HepG2 (cell line): Measurements from ENCODE around the gene CCNQ. TPM values are rescaled to one million over a fixed set of nuclear protein-coding genes. Genes with fewer than 3 reads are reported as not detected.

ENCODE experiments used
- HOXA3 ChIP-seq: sonication (generic); formaldehyde crosslinking; IDR thresholded peaks from 2 replicates; pipeline ENCODE4 v1.5.0; 2020; ENCODE audit warnings: missing genetic modification reagents
- NCOA2 ChIP-seq: sonication (generic); formaldehyde crosslinking; IDR thresholded peaks from 2 replicates; pipeline ENCODE4 v1.8.0; 2022; ENCODE audit warnings: inconsistent platforms
- SNAPC4 ChIP-seq: sonication (generic); formaldehyde crosslinking; IDR thresholded peaks from 2 replicates; pipeline ENCODE4 v1.4.0; 2020; ENCODE audit warnings: mild to moderate bottlenecking, missing genetic modification reagents
- SPEN ChIP-seq: sonication (generic); formaldehyde crosslinking; IDR thresholded peaks from 2 replicates; pipeline ENCODE4 v1.5.1; 2020; ENCODE audit warnings: low read depth, mild to moderate bottlenecking, missing genetic modification reagents
- STAT6 ChIP-seq: sonication (generic); formaldehyde crosslinking; IDR thresholded peaks from 2 replicates; pipeline ENCODE4 v1.4.0; 2020; ENCODE audit warnings: missing genetic modification reagents, mild to moderate bottlenecking, borderline replicate concordance
- TBX3 ChIP-seq: fragments of 450-650 bp; IDR thresholded peaks from 2 replicates; pipeline ENCODE4 v1.6.1; 2017; ENCODE audit warnings: antibody characterized with exemption, mild to moderate bottlenecking, inconsistent platforms, borderline replicate concordance
- ZFP36L2 ChIP-seq: sonication (generic); formaldehyde crosslinking; IDR thresholded peaks from 2 replicates; pipeline ENCODE4 v1.4.0; 2020; ENCODE audit warnings: missing genetic modification reagents
- ZKSCAN1 ChIP-seq: fragments of 150-350 bp; IDR thresholded peaks from 2 replicates; pipeline ENCODE4 v1.6.1; 2014; ENCODE audit warnings: low read length
- ZNF138 ChIP-seq: sonication (generic); formaldehyde crosslinking; IDR thresholded peaks from 2 replicates; pipeline ENCODE4 v1.5.0; 2020; ENCODE audit warnings: mild to moderate bottlenecking, low read depth, missing genetic modification reagents
- ZNF276 ChIP-seq: sonication (generic); formaldehyde crosslinking; IDR thresholded peaks from 2 replicates; pipeline ENCODE4 v1.4.0; 2020; ENCODE audit warnings: mild to moderate bottlenecking, low read depth, missing genetic modification reagents
- ZNF282 ChIP-seq: fragments of 450-650 bp; IDR thresholded peaks from 2 replicates; pipeline ENCODE4 v1.6.1; 2018; ENCODE audit not compliant: partially characterized antibody
- ZNF333 ChIP-seq: sonication (generic); formaldehyde crosslinking; IDR thresholded peaks from 2 replicates; pipeline ENCODE4 v1.4.0; 2020; ENCODE audit warnings: mild to moderate bottlenecking, missing genetic modification reagents, borderline replicate concordance
- ZNF335 ChIP-seq: sonication (generic); formaldehyde crosslinking; IDR thresholded peaks from 2 replicates; pipeline ENCODE4 v1.4.0; 2020; ENCODE audit warnings: missing genetic modification reagents
- ZNF530 ChIP-seq: sonication (generic); formaldehyde crosslinking; IDR thresholded peaks from 2 replicates; pipeline ENCODE4 v1.5.0; 2020; ENCODE audit warnings: low read depth, mild to moderate bottlenecking, missing genetic modification reagents
- ZNF589 ChIP-seq: sonication (generic); formaldehyde crosslinking; conservative IDR thresholded peaks from 2 replicates; pipeline ENCODE4 v1.8.0; 2022; ENCODE audit warnings: mild to moderate bottlenecking, moderate library complexity, missing genetic modification reagents
- polyA plus RNA-seq, 8 experiments: library from polyadenylated mRNA; depleted of rRNA in 3 of 8; stranded (reverse) in 7 of 8; unstranded in 1 of 8; fragments of >200 nt; fragmentation: Illumina TruSeq in 4 of 8; extraction: Trizol in 4 of 8; gene quantifications; 2 replicates each; pipeline versions ENCODE4 v1.2.1 to v1.2.3, GENCODE V29; 2011 to 2016; ENCODE audit warnings: low read depth in 4 of 8, missing spikeins in 1 of 8, mixed read lengths in 1 of 8; ENCODE audit not compliant: insufficient read depth in 1 of 8
- total RNA-seq, 5 experiments: library from RNA; depleted of rRNA; stranded (reverse); fragments of >200 nt; fragmentation: Illumina TruSeq; extraction: Trizol; gene quantifications; 2 replicates each; pipeline ENCODE4 v1.2.3, GENCODE V29; 2016; ENCODE audit warnings: low read depth in 1 of 5

Gene CCNQ
- total and polyA plus RNA-seq, 2 of the 13 experiments (the other 11 are each of a cell fraction or from before 2014, with no cell fraction given): 15.0 to 25.5 TPM

- TF ChIP-seq ZNF276 (CRISPR knock-in tag): no peak
- TF ChIP-seq NCOA2: peak; percentile 90
- TF ChIP-seq ZNF530: no peak
- 0 out of 2 replicates have a peak, but pooled peaks have one; percentile 54 for TF ChIP-seq SNAPC4 (CRISPR knock-in tag)
- peak; percentile 65; the same call in 1 of the 2 replicates for TF ChIP-seq SPEN (CRISPR knock-in tag)
- TF ChIP-seq TBX3: no peak
- TF ChIP-seq STAT6 (CRISPR knock-in tag): 0 out of 2 replicates have a peak, but pooled peaks have one; percentile 39
- no peak for TF ChIP-seq ZNF335 (CRISPR knock-in tag)
- TF ChIP-seq ZNF589 (CRISPR knock-in tag): no peak
- no peak for TF ChIP-seq ZNF138 (CRISPR knock-in tag)
- TF ChIP-seq ZNF333 (CRISPR knock-in tag): no peak
- peak; percentile 79 for TF ChIP-seq HOXA3 (CRISPR knock-in tag)
- no peak for TF ChIP-seq ZNF282
- TF ChIP-seq ZKSCAN1: no peak
- no peak for TF ChIP-seq ZFP36L2 (CRISPR knock-in tag)
Measured at GRCh38 chrX:153627675-153628111, 28.8 kb upstream of the CCNQ start (continued).
